HG03575 (cell line): Measurements from ENCODE around the gene RNASEH2B.

Experiments
- ATAC-seq: cut with Tn5 transposase; IDR thresholded peaks from one replicate; pipeline ENCODE4 v1.9.1; 2021; ENCODE audit not compliant: unreplicated experiment, insufficient number of reproducible peaks, low FRiP score; ENCODE audit errors: extremely low read depth

Gene RNASEH2B

GRCh38 chr13:50928102-50928501 is 18.5 kb downstream of the RNASEH2B start:
- no peak for ATAC-seq

DNA sequence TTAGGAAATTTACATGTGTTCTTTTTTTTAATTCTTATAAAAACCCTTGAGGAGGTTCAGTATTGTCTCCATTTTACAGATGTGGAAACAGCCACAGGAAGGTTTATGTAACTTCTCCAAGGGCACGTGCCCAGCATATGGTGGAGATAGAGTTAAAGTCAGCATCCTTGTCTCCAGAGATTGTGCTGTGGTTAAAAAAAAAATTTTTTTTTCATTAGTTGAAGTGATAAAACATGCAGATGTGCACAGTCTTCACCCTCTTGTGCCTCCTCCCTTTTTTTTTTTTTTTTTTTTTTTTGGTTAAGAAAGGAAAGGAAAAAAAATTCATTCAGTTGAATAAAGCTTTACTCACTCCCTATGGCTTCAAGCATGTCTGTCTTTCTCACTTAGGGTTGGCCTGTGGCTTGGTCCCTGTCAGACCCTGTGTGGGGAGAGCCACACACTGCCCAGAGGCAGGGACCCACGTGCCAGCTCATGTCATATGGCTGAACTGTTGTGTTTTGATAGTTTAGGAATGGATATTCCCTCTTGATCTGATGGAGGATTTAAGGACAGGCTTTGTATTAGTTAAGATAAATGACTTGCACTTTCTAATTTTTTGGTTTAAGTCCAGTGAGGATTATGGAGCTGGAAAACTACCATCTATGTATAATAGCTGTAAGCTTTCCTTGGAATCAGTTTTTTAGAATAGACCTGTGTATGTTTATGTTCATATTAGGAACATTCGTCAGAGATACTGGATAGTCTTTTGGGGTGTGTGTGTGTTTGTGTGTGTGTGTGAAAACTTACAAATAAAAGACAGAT is 19.3 kb downstream of the RNASEH2B start:
- no peak for ATAC-seq

GRCh38 chr13:50932091-50932490 is 22.5 kb downstream of the RNASEH2B start:
- ATAC-seq = no peak

- no peak for ATAC-seq
Observed at GRCh38 chr13:50934735-50935435, 25.3 kb downstream of the RNASEH2B start.

DNA sequence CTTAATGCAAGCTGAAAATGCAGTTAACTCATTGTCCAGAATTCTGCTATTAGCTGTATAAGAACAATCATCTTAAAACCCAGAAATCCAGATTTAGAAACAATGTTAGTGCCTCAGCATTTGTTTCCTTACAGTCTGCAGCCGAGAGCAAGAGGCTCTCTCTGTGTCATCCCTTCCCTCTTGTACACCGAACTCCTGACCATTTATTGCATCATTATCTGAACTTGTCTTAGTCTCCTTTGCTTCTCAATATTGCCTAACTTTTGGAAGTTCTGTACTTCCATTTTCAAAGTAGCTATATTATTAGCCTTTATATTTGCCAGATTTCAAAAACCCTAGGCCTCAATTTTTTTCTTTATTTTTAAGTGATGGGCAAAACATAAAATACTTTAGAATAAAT is 27.1 kb downstream of the RNASEH2B start:
- no peak for ATAC-seq

DNA sequence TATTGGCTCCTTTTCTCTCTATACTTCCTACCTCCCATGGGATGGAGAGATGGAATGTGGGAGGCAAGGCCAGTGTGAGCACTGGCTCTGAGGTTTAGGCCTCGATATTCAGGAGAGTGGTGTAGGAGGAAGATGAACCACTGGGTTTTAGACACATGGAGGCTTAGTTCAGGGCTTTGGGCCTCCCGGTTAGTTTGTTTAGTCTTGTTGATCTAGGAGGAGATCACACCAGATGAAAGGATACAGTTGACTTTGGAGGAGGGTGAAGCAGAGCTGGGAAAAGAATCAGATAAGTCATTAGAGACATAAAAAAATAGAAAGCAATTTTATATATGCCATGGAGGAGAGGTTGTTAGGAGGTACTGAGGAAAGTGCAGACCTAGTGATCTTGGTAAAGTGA is 30.9 kb downstream of the RNASEH2B start:
- no peak for ATAC-seq

DNA sequence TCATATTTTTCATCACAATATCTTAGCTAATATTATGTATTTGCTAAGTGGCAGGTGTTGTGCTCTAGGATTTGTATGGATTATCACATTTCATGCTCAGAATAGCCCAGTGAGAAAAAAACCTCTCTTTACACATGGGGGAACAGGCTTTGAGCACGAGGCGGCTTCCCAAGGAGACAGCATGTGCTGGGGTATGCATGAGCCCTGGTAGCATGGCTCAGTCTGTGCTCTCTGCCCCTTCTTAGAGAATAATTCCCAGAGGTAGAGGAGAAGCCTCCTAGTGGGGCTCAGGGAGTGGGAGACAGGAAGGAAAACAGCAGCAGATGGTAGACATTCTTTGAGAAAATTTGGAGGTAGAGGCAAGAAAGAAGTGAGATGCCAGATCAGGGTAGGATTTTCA is 31.6 kb downstream of the RNASEH2B start:
- no peak for ATAC-seq

DNA sequence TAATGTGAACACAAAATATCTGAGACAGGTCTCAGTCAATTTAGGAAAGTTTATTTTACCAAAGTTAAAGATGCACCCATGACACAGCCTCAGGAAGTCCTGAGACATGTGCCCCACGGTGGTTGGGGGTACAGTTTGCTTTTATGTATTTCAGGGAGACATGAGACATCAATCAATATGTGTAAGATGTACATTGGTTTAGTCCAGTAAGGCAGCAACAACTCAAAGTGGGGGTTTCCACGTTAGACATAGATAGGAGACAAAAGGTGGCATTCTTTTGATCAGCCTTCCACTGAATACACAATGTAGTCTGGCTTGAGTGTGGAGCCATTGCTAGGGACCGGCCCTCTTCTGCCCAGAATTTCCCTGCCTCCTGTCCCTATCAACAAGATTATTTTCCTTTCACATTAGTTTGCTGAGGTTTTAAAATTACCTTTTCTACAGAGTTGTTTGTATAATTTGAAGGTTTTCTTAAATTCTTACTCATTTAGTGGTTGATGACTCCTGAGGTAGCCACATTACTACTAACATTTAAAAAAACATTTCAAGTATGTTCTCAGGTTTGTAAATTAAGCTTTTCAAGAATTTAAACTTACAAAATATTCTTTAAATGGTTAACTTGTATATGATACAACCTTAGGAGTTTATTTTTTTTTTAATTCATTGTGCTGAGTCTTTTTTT is 33.2 kb downstream of the RNASEH2B start:
- no peak for ATAC-seq

DNA sequence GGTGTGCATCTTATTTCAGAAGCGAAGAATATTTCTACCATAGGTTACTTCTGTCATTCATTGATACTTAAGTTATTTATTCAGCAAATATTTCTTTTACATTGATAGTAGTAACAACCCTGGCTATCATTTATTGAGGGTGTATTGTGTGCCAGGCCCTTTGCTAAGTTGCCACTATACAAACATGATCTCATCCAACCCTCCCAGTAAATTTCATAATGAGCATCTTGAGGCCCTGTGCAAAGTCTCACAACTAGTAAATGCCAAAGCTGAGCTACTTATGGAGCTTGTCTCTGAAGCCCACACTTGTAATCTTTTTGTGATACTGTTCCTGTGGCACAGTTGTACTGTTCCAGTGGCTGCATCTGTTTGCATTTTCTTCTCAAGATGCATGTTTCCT is 36.1 kb downstream of the RNASEH2B start:
- ATAC-seq = no peak

GRCh38 chr13:50948601-50949000 is 39.0 kb downstream of the RNASEH2B start:
- ATAC-seq = no peak

- no peak for ATAC-seq
Observed at GRCh38 chr13:50950849-50951248, 41.3 kb downstream of the RNASEH2B start.

GRCh38 chr13:50951366-50951765 is 41.8 kb downstream of the RNASEH2B start:
- ATAC-seq = no peak

DNA sequence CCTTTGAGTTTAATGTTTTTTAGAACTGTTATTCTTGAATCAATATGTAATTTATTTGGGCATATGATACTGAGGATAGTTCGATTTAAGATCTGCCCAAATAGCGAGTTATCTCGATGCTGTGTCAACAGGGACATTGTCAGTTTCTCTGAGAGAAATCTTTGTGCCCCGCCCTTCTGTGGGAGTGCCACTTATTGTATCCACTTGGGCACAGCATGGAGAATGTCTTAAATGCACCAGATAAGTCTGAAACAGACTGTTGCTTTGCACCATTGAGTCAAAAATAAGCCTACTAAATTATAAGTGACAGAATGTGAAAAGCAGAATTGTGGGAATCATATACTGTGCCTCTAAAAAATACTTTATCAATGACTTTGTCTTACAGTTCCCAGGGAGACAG is 45.6 kb downstream of the RNASEH2B start:
- no peak for ATAC-seq

- ATAC-seq = no peak
Observed at GRCh38 chr13:50955798-50956197, 46.2 kb downstream of the RNASEH2B start.

GRCh38 chr13:50957620-50958019 is 48.0 kb downstream of the RNASEH2B start:
- no peak for ATAC-seq

DNA sequence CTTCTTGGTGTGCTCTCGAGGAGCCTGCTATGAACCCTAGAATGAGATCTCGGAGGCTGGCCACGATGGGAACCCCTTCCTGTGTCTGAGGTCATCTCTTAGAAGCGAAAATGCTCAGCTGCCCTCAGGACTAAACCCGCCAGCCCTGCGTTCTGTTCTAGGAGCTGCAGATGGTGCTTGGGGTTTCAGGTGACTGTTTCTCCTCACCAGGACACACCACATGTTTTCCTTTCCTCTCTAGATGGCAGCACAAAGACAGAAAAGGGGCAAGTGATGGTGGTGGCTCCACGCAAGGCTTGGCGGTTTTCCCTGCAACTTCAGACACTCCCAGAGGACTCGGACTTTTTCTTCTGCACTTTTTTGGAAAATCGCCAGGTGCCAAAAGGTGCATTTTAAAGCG is 60.1 kb downstream of the RNASEH2B start:
- ATAC-seq = no peak

- no peak for ATAC-seq
Observed at GRCh38 chr13:50970956-50971355, 61.4 kb downstream of the RNASEH2B start.

GRCh38 chr13:50974268-50974667 is 64.7 kb downstream of the RNASEH2B start:
- no peak for ATAC-seq

DNA sequence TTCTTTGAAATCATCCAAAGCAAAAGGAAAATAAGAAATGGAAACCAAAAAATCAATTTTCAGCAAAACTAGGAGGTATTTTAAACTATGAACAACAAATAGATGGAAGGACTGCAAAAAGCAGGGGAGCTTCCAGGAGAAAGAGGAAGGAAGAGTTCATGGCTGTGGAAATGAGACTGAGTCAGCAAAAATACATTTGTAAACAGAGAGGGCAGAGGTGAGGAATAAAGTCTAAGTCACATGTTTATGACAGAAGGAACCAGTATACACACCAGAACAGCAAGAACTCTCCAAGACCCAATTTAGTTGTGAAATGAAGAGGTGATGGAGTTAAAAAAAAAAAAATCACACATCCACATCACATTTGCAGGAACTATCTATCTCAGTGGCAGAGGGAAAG is 69.6 kb downstream of the RNASEH2B start:
- ATAC-seq = no peak

GRCh38 chr13:50981686-50982085 is 72.1 kb downstream of the RNASEH2B start:
- no peak for ATAC-seq
